HG03432 (cell line): ENCODE results near the gene WASL.
A peak's percentile ranks its signal among the peaks of the same experiment; 100 is the strongest.

Experiments used
- ATAC-seq: cut with Tn5 transposase; IDR thresholded peaks from one replicate; pipeline ENCODE4 v1.9.1; 2021; ENCODE audit warnings: mild to moderate bottlenecking, moderate library complexity; ENCODE audit not compliant: unreplicated experiment

WASL gene

DNA sequence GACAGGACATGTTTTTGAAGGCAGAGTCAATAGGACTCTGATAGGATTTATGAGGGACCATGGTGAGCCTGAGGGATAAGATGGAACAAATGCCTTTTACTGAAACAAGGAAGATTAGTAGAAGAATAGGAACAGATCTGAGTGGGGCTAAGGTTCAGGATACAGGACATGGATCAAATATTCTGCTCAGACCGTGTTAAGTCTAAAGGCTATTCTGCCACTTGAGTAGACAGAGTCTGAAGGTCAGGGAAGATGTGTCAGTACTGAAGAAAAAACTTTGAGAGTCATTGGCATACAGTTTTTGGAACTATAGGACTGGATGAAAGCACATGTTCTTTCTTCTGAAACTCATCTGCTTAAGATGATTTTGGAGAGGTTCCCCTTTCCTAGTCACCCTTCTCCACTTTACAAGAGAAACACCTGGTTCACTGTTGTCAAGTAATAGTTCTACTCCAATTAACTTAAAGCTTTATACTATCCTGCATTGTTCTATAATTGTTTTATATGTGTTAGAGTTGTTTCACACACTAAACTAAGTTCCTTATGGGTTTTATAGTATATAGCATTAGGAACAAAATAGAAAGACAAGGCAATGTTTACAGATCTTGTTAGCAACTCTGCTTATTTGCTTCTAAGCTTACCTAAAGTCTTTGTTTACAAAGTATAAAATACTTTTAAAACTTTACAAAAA lies 43.4 kb downstream of the WASL start:
- no peak for ATAC-seq

DNA sequence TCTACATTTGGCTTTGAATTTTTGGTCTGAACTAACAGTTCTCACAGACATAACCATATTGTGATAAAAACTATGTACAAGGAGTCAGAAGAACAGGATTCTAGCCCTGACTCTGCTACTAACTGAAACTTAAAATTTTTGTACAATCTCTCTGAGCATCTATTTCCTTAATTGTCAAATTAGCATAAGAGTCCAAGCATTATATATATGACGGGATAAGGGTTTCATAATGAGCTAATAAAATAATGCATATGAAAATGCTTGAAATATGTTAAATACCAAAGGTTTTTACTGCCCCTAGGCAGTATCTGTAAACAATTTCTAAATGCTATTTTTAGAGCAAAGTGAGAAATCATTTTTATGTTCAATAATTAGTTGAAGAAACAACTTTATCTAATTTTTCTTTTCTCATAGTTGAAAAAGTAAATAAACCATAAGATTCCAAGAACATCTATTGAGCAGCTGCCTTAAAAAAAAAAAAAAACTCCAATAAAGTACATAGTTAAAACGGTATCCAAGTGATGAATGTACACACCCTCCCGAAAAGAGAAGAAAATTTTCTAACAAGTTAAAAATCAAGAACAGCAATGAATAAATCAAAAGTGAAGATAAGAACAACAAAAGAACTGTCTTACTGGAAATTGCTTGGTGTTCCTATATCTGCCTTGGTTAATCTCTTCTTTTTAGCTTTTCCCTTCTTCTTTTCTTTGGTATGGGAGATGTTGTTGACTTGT lies 52.7 kb downstream of the WASL start:
- ATAC-seq, result no peak

GRCh38 chr7:123692471-123692877 lies 56.3 kb downstream of the WASL start:
- ATAC-seq, result no peak

GRCh38 chr7:123690550-123690949 lies 58.3 kb downstream of the WASL start:
- no peak for ATAC-seq

DNA sequence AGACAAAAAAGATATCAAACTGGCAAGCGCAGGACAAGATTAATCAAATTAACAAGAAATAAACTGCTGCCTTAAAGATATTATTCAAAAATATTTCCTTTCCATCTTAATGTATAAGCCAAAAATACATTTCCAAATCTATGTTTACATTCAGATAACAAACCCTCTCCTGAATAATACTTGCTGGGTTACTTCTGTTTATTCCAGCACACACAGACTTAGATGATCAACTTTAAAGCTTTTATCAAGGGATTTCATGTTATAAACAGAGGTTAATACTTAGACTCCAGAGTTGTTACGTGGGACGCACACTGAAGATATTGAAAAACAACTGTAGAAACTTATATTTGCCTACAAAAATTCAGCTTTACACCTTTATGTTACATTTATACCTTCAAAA lies 59.6 kb downstream of the WASL start:
- ATAC-seq, result no peak

DNA sequence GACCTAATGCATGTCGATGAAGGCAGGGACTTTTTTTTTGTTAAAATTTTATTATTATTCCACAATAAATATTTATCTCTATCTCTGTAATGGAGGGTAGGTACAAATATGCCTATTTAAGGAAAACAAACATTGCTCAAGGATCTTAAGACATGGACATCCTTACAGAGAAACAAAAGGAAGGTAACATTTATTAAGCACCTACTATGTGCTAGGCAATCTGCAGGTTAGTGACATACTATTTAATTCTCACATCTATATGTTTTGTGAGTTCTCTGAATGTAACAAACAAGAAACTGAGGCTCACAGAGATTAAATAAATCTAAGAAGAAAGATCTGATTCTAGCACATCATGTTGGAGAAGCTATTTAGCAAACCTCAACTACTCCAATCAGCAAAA lies 61.1 kb downstream of the WASL start:
- no peak for ATAC-seq

DNA sequence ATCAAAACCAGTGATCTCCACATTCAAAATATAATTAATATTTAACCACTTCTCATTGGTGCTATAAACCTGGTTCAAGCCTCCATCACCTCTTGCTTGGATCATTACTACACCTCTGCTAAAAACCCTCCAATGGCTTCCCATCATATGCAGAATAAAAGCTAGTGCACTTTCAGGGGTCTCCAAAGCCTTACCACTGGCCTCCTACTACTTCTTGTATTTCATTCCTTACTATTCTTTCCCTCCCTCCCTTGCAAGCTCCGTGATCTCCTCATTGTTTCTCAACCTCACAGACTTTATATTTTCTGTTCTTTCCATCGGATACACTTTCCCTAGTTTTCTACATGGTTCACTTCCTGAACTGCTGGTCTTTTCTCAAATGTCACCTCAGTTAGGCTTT lies 61.6 kb downstream of the WASL start:
- ATAC-seq, result no peak

DNA sequence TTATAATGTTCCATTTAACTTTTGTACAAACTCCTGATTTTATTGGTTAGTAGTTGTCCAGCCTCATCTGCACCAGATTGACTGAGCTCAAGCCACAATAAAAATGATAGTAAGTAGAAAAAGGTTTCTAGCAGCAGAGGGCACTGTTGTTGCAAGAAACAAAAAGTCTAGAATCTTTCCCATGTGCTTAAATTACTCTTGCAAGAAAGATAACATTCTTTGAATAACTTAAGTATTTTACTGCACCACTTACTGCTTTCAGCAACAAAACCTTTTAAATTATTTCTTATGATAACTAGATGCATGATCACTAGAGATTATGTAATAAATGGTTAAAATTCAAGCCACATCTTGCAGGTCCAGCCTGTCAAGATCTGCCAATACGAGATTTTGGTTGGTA lies 66.1 kb downstream of the WASL start:
- ATAC-seq, result peak; percentile 74

- ATAC-seq, result no peak
Measured at GRCh38 chr7:123681561-123681960, 67.2 kb downstream of the WASL start.

DNA sequence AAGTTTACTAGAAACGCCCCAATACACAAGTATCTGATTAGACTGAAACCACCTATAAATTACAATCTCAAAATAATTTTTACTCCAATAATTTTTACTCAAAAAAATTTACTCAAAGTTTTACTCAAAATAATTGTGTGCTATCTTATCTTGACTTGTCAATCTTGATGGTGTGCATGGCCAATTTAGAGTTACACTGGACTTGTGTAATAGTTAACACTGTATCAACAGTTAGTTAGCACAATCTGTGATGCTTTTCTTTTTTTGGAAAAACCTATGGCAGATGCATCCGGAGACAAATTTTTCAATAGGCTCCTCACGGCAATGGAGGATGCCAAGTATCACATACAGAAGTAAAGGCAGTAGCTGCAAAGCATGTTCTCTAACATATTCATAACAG lies 68.2 kb downstream of the WASL start:
- no peak for ATAC-seq

DNA sequence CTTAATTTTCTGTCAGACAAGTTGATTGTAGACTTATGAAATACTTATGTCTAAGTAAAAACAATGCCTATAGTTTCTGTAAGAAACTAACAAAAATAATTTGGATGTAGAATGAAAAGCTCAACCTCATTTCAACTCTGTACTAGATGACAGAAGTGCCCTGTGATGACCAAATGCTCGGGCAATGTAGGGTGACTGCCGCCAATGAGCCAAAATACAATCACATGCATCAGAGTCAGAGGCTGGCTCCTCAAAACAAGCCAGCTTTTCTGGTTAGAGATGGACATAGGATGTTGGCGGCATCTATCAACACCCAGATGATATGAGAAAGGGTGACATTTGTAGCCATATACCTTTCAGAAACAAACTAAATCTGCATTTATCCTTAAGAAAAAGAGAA lies 69.2 kb downstream of the WASL start:
- no peak for ATAC-seq

- ATAC-seq, result no peak
Measured at GRCh38 chr7:123677061-123677715, 71.6 kb downstream of the WASL start.

- ATAC-seq, result no peak
Measured at GRCh38 chr7:123675181-123675473, 73.7 kb downstream of the WASL start.

DNA sequence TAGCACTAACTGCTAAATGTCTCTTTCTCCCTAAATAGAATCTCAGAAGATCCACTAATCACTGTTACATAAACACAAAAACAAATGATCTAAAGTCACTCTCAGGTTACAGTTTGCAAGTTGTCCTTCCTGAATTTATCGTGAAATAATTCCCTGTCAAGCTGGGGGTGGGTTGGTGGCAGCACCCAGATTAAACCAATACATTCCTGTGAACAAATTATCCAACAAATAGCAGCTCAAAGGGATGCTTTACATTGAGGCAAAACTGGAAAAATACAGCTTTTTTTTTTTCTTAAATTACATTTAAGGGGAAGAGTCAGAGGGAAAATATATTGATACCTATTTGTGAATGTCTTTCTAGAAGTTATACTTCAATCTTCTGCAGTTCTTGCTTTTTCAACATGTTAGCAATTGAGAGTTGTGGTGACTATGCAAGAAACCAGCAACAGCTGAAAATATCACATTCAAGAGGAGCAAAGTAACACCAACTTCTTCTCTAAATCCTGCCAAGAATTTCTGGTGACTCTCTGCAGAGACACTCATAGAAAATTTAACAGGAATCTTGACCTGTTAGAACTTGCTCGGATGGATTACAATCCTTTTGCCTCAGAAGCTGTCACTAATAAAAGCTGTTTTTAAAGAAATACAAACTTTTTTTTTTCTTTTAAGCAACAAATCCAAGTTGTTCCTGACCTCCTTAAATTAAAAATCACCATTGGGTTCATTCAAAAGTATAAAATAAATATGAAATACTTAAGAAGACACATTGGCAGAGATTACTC lies 74.2 kb downstream of the WASL start:
- no peak for ATAC-seq

DNA sequence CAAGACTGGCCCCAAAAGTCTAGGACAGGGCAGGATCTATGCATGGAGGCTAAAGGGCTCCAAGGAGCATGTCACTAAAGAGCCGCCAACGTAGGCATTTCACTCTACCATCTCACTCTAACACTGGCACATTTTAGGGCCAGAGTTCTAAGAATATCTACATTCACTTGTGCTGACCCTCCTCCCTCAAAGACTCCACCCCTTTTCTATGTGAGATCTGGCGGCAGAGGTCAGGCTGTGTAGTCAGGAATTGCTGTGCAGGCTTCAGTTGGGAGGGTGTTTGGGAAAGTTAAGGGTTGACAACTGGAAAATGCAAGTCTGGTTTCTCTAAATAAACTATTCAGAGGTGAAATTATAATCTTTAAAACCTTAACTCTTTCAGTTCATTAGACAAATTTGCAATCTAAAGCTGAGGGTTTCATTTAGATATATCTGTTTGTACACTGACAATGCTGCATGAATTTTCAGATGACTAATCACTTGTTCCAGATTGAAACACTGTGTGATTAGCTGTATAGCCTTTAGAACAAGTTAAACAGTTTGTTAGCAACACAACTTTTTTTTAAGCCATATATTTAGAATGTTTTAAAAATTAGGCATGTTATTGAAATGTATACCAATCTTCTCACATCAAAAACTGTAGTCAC lies 74.9 kb downstream of the WASL start:
- ATAC-seq, result no peak

GRCh38 chr7:123673137-123673732 lies 75.6 kb downstream of the WASL start:
- no peak for ATAC-seq

- ATAC-seq, result no peak
Measured at GRCh38 chr7:123669485-123669884, 79.3 kb downstream of the WASL start.

- ATAC-seq, result no peak
Measured at GRCh38 chr7:123666492-123666891, 82.3 kb downstream of the WASL start.

DNA sequence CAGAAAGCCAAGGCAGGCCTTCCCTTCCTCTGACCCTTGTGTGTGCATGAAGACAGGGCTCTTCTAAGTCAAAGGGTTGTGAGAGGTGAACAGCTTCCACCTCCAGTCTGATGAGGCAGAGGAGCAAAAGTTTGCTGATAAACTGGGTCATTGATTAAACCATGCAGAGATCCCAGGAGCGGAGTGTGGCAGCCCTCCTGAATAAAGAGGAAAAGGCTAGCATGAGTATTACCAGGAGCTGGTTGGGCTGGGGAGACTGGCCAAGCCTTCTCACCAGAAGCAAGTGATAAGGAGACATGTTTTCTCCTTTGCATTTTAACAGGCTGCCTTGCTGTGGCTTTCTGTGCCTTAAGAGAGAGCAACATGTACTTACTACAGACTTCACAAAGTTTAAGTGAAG lies 82.9 kb downstream of the WASL start:
- no peak for ATAC-seq

DNA sequence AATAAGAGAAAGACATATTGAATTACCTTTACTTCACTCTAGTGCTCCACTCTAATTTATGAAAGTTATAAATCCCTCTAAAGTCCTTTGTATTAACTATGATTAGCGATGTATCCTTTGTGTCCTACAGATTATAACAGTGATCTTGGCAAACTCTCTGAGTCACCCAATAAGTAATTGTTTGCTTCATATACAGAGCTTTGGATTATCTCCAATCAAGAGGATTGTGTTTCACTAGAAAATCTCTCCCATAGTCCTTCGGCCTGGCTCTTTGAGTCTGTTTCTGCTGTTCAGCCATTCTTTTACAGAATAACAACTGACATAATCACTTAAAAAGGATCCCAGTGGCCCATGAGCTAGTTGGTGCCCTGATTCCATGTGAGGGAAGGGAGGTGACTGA lies 83.6 kb downstream of the WASL start:
- no peak for ATAC-seq

DNA sequence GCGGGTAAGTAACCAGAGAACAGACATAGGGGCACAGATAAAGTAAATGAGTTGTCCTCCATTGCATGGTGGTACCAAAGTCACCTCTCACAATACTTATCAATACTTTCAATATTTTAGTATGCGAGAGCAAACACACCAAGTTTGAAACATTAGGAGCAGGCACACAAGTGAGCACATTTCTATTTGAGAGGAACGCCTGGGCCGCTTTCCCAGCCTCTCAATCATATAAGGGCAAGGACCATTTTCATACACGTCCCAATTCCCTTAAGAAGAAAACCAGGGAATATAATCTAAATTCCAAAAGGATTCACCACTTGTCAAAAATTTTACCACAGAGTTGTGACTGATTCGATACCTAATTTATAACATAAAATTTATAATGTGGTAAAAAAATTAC lies 85.6 kb downstream of the WASL start:
- no peak for ATAC-seq
